HG02588 (cell line): ENCODE measurements around the gene ASPG.

ENCODE experiments used
- ATAC-seq: cut with Tn5 transposase; IDR thresholded peaks from one replicate; pipeline ENCODE4 v1.9.1; 2021; ENCODE audit warnings: mild to moderate bottlenecking, moderate library complexity; ENCODE audit not compliant: unreplicated experiment

ASPG gene

DNA sequence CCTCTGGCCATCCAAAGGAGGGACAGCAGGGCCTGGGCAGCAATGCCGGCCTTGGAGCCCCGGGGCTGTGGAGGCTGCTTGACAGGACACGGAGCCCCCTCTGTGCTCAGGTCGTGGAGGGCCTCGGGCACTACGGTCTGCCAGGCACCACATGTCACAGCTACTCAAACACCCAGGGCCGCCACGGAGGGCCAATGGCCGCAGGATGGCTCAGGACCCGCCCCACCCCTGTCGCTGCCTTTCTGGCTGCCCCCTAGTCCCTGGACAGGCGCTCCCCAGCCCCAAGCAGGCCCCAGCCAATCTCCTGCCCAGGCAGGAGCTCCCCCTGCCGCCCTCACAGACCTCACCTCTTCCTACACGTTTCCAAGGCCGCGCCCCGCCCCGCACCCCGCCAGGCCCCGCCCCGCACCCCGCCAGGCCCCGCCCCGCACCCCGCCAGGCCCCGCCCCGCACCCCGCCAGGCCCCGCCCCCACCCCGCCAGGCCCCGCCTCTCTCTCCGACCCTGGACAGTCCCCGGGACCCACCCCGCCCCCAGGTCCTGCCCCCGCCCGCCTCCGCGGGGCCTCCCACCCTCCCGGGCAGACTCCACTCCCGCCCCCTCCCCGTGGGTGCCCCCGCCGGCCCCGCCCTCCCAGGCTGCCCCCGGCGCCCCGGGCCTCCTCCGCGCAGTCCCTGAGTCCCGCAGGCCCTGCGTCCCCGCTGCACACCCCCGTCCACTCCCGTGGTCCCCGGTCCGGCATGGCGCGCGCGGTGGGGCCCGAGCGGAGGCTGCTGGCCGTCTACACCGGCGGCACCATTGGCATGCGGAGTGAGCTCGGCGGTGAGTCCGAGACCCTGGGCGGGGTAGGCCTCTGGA, at the start of gene ASPG:
TSS of gene ASPG (plus strand) at position 669 of the 857 bp plus-strand sequence. CDS start at position 740, 71 bp downstream.
- no peak for ATAC-seq

GRCh38 chr14:104036212-104036611, 49.3 kb upstream of the ASPG start:
- ATAC-seq, result no peak

- ATAC-seq, result no peak
These were observed 48.4 kb upstream of the ASPG start for GRCh38 chr14:104037074-104037473.

DNA sequence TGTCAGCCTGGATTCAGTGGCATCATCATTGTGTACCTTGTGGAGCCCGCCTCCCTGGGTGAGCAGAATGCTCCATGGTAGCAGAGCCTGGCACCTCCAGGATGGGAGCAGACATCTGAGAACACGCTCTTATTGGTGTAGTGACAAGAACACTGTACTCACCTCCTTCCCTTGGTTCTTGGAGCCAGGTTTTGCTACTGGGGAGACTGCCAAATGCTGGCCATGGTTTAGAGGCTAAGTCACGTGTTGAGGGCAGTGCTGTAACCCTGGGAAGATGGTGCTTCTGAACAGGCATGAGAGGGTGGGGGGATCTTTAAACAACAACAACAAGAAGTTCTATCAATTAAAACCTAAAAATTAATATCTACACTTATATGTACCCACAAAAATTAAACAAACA, 47.6 kb upstream of the ASPG start:
- ATAC-seq, result no peak

DNA sequence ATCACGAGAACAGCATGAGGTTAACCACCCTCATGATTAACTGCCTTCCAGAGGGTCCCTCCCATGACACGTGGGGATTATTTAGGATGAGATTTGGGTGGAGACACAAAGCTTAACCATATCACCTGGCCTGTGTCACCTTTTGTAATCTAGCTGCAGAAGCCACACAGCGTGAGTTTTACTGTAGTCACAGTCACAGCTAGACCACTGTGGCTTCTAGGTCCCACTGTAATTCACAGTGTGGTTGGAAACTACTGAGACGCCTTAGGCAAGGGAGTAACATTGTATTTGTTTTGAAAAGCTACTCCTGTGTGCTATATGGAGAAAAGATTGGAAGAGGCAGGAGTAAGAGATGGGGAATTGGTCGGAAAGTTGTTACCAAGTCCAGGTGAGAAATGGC, 46.3 kb upstream of the ASPG start:
- no peak for ATAC-seq

DNA sequence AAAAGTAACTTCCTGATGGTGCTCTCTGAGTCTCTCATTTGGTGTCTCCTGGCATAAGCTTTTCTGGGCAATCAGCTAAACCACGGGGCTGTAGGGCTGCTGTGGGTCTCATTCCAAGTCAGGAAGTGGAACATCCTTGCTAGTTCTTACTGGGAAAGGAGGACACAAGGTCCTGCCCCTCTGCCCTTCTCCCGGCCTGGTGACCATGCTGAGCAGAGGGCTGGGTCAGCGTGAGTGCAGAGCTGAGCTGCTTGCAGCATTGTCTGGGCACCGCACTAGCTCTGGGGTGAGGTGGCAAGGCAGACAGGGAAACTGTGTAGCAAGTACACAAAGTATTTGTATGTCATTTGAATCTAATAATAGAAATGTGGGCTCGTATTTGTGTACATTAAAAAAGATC, 45.0 kb upstream of the ASPG start:
- ATAC-seq, result no peak

GRCh38 chr14:104041430-104042104, 43.9 kb upstream of the ASPG start:
- ATAC-seq, result no peak

GRCh38 chr14:104044016-104044415, 41.5 kb upstream of the ASPG start:
- ATAC-seq, result no peak

DNA sequence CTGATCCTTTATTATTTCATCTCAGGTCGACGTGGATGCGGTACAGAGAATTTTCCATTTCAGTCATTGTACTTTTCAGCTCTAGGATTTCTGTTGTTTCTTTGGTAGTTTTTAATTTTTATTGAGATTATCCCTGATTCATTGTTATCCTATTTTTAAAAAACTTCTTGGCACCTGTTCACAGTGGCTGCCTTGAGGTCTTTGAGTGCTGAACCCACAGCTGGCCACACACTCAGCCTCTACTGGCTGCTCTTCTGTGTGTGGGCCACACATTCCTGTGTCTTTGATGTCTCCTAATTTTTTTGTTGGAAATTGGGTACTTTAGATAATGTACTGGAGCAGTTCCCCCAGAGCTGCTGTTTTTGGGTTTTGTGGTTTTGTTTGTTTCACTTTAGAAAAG, 37.7 kb upstream of the ASPG start:
- ATAC-seq, result no peak

GRCh38 chr14:104048758-104049507, 36.6 kb upstream of the ASPG start:
- no peak for ATAC-seq

DNA sequence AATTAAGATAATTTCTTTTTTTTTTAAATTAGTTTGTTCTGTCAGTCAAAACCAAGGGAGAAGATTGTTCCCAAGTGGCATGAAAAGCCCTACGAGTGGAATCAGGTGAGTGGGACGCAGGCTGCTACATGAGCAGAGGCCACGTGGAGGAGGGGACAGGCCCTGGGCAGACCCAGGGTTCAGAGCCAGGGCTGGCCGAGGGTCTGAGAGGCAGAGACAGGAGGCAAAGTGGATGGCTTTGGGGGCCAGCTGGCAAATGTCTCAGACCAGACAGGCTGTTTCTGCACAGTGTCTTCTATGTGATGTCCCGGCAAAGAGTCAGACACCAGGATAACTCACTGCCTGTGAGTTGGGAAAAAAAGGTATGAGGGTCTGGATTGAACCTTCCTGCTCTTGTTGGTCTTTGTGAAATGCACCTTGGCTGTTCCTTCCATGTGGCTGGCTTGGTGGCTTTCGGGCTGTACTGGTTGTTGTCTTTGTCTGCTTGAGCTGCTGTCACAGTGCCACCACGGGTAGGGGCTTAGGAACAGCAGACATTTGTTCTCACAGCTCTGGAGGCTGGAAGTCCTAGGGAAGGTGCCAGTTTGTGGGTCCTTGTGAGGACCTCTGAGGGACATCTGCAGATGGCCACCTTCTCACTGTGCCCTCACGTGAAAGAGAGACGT, 35.8 kb upstream of the ASPG start:
- ATAC-seq, result no peak

GRCh38 chr14:104051092-104051813, 34.2 kb upstream of the ASPG start:
- no peak for ATAC-seq

- no peak for ATAC-seq
These were observed 31.1 kb upstream of the ASPG start for GRCh38 chr14:104054222-104054905.

DNA sequence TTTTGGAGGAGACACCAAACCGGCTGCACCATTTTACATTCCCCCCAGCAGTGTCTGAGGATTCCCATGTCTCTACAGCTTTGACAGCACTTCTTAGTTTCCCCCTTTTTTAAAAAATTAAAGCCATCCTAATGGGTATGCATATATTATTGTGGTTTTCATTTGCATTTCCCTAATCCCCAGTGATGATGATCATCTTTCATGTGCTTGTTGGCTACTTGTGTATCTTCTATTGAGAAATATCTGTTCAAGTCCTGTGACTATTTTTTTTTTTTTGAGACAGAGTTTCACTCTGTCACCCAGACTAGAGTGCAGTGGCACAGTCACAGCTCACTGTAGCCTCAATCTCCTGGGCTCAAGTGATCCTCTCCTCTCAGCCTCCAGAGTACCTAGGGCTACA, 23.2 kb upstream of the ASPG start:
- no peak for ATAC-seq

DNA sequence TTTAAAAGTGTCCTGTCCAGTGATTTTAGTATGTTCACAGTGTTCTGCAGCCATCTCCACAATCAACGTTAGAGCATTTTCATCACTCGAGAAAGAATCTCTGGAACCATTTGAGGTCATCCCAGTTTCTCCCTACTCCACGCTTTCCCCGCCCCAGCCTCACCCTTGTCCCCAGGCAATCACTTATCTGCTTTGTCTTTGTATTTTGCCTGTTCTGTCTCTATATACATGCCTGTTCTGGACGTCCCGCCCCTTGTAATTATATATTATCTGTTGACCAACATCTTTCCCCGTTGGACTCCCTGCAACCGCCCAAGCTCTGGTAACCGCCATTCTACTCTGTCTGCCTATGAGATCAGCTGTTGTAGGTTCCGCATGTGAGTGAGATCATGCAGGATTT, 21.5 kb upstream of the ASPG start:
- no peak for ATAC-seq

DNA sequence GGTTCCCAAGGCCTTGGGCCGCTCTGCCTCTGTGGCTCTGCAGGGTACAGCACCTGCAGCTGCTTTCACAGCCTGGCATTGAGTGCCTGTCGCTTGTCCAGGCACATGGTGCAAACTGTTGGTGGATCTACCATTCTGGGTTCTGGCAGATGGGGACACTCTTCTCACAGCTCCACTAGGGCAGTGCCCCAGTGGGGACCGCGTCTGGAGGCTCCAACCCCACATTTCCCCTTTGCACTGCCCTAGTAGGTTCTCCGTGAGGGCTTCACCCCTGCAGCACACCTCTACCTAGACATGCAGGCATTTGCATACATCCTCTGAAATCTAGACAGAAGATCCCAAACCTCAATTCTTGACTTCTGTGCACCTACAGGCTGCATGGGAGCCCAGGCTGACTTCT, 19.2 kb upstream of the ASPG start:
- no peak for ATAC-seq

GRCh38 chr14:104066719-104067295, 18.7 kb upstream of the ASPG start:
- ATAC-seq, result no peak

GRCh38 chr14:104069541-104069940, 16.0 kb upstream of the ASPG start:
- ATAC-seq, result no peak

DNA sequence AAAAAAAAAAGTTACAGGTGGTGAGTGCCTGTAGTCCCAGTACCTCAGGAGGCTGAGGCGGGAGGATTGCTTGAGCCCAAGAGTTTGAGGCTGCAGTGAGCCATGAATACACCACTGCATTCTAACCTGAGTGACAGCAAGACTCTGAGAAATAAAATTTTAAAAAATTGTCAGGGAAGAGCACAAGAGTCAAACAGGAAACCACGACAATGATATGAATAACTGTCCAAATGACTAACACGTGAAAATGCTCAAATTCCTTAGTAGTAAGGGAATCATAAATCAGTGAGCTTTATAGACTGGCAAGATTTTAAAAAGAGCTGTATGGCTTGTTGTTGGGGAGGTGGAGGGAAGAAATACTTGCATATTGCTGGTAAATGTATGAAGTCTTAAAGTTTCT, 12.9 kb upstream of the ASPG start:
- ATAC-seq, result no peak

DNA sequence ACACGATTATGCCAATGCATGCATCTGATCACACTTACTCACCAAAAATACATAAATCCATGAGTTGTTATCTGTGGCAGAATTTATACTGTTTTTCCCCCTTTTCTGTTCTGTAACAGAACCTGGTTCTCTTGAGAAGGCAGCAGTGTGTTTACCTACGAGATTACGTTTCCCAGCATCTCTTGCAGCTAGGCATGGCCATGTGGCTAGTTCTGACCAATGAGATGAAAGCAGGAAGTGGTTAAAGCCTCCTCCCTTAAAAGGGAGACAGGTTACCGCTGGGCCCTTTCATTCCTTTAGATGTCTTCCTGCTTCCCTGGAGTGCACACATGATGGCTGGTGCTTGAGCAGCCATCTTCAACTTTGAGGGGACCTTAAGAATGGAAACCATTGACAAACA, 11.7 kb upstream of the ASPG start:
- ATAC-seq, result no peak
